Measurements from ENCODE around the gene SNX25.

Gene SNX25

GRCh38 chr4:185285632-185286393 lies 76.4 kb downstream of the SNX25 start:
- no peak overlapping the region for H3K4me3 ChIP-seq (ENCODE audit: control insufficient read depth, low read depth, low read length)
- no peak for DNase-seq (ENCODE audit: low read depth)
- TF ChIP-seq CTCF (conservative IDR thresholded peaks at IDR 0.05; ENCODE audit: control insufficient read depth, insufficient read depth, low read depth, low read length): no peak

- no peak overlapping the region for H3K4me3 ChIP-seq (ENCODE audit: control insufficient read depth, low read depth, low read length)
- no peak for DNase-seq (ENCODE audit: low read depth)
- TF ChIP-seq CTCF (conservative IDR thresholded peaks at IDR 0.05; ENCODE audit: control insufficient read depth, insufficient read depth, low read depth, low read length): no peak
Observed at GRCh38 chr4:185286571-185286970, 77.2 kb downstream of the SNX25 start.

GRCh38 chr4:185287031-185287430 lies 77.6 kb downstream of the SNX25 start:
- no peak for TF ChIP-seq CTCF (conservative IDR thresholded peaks at IDR 0.05; ENCODE audit: control insufficient read depth, insufficient read depth, low read depth, low read length)
- no peak for DNase-seq (ENCODE audit: low read depth)
- no peak overlapping the region for H3K4me3 ChIP-seq (ENCODE audit: control insufficient read depth, low read depth, low read length)

- H3K4me3 ChIP-seq (ENCODE audit: control insufficient read depth, low read depth, low read length): no peak overlapping the region
- TF ChIP-seq CTCF (conservative IDR thresholded peaks at IDR 0.05; ENCODE audit: control insufficient read depth, insufficient read depth, low read depth, low read length): no peak
- DNase-seq (ENCODE audit: low read depth): no peak
Observed at GRCh38 chr4:185290018-185290607, 80.7 kb downstream of the SNX25 start.

GRCh38 chr4:185290656-185291055 lies 81.3 kb downstream of the SNX25 start:
- no peak for DNase-seq (ENCODE audit: low read depth)
- no peak for TF ChIP-seq CTCF (conservative IDR thresholded peaks at IDR 0.05; ENCODE audit: control insufficient read depth, insufficient read depth, low read depth, low read length)
- no peak overlapping the region for H3K4me3 ChIP-seq (ENCODE audit: control insufficient read depth, low read depth, low read length)

GRCh38 chr4:185293202-185293601 lies 83.8 kb downstream of the SNX25 start:
- TF ChIP-seq CTCF (conservative IDR thresholded peaks at IDR 0.05; ENCODE audit: control insufficient read depth, insufficient read depth, low read depth, low read length): no peak
- no peak overlapping the region for H3K4me3 ChIP-seq (ENCODE audit: control insufficient read depth, low read depth, low read length)

More at GRCh38 chr4:185293202-185293601, 83.8 kb downstream of the SNX25 start:
- DNase-seq (ENCODE audit: low read depth): no peak

Data from fibroblast of mammary gland (primary cell).